GM12878 (cell line): ENCODE data around the gene FHL2. TPM values are rescaled to one million over a fixed set of nuclear protein-coding genes. Genes with fewer than 3 reads are reported as not detected.

Experiments
- ATAC-seq: fragments of 200-7000 bp; cut with Tn5 transposase; 3 replicates; pipeline ENCODE4 v1.9.1; 2020; ENCODE audit warnings: mild to moderate bottlenecking, moderate library complexity
- BruUV-seq: library from RNA; stranded (reverse); fragments of 400-500 nt; replicated peaks from 2 replicates; lab custom pipeline; 2021; lab: Mats Ljungman, UMichigan
- CTCF ChIA-PET: fragments of 300-600 bp; sonication (Branson Sonifier 250); formaldehyde crosslinking; extraction: SDS; loops from one replicate; lab custom pipeline; 2021; ENCODE audit warnings: inconsistent platforms; lab: Yijun Ruan, JAX
- POLR2A ChIA-PET: fragments of 350-600 bp; formaldehyde crosslinking; extraction: SDS; loops from one replicate; lab custom pipeline; 2021; ENCODE audit warnings: inconsistent platforms; lab: Charles Lee
- RAD21 ChIA-PET: fragments of 300-600 bp; sonication (Branson Sonifier 250); formaldehyde crosslinking; loops from one replicate; lab custom pipeline; 2023; ENCODE audit warnings: antibody characterized with exemption; ENCODE audit not compliant: unreplicated experiment; lab: Charles Lee
- SMC1A ChIA-PET: fragments of 300-600 bp; sonication (Branson Sonifier 250); formaldehyde crosslinking; loops from one replicate; lab custom pipeline; 2023; ENCODE audit not compliant: unreplicated experiment, uncharacterized antibody; lab: Charles Lee
- DNase-seq: peaks from one replicate; pipeline ENCODE4 v3.0.0-alpha.2; 2011; ENCODE audit warnings: low read depth, low spot score
- FAIRE-seq: peaks from 3 replicates; lab custom pipeline; 2011; peaks lifted over from hg19 to GRCh38; lab: Jason Lieb, UNC
- H2AFZ ChIP-seq: 2 replicates; pipeline ENCODE4 v1.6.0; 2011; ENCODE audit warnings: low read depth, low read length, control low read depth; ENCODE audit not compliant: control insufficient read depth
- H3K27ac ChIP-seq: 2 replicates; pipeline ENCODE4 v1.5.1; 2011; ENCODE audit warnings: control low read depth; ENCODE audit not compliant: control insufficient read depth, insufficient read depth
- H3K27me3 ChIP-seq, 2 experiments: replicated peaks in 1 of 2; 2 replicates each; pipeline versions ENCODE4 v1.6.0 to v1.6.1; 2011; ENCODE audit warnings: low read length in 1 of 2; ENCODE audit not compliant: control insufficient read depth in 2 of 2, insufficient read depth in 2 of 2
- H3K36me3 ChIP-seq, 2 experiments: 2 replicates each; pipeline ENCODE4 v1.5.1; 2011; ENCODE audit warnings: low read length in 1 of 2; ENCODE audit not compliant: control insufficient read depth in 2 of 2, insufficient read depth in 2 of 2
- H3K4me1 ChIP-seq: 2 replicates; pipeline ENCODE4 v1.6.1; 2011; ENCODE audit warnings: mild to moderate bottlenecking, low read length, moderate library complexity, mixed read lengths; ENCODE audit not compliant: control insufficient read depth, insufficient read depth
- H3K4me2 ChIP-seq: 2 replicates; pipeline ENCODE4 v1.6.0; 2011; ENCODE audit warnings: control low read depth; ENCODE audit not compliant: control insufficient read depth, insufficient read depth
- H3K4me3 ChIP-seq: fragments of 200-600 bp; sonication (generic); 2 replicates; pipeline ENCODE4 v1.5.1; 2016
- H3K79me2 ChIP-seq: 2 replicates; pipeline ENCODE4 v1.6.0; 2011; ENCODE audit warnings: low read length; ENCODE audit not compliant: control insufficient read depth, insufficient read depth
- H3K9ac ChIP-seq: 2 replicates; pipeline ENCODE4 v1.8.0; 2011; ENCODE audit warnings: low read length, control low read depth, mixed read lengths; ENCODE audit not compliant: control insufficient read depth, insufficient read depth
- H3K9me3 ChIP-seq: replicated peaks from 3 replicates; pipeline ENCODE4 v1.5.1; 2011; ENCODE audit warnings: mild to moderate bottlenecking, low read length; ENCODE audit not compliant: control insufficient read depth, insufficient read depth
- H4K20me1 ChIP-seq: 2 replicates; pipeline ENCODE4 v1.6.0; 2011; ENCODE audit not compliant: control insufficient read depth, insufficient read depth
- CBFB ChIP-seq: IDR thresholded peaks from 2 replicates; pipeline ENCODE4 v1.6.1; 2016; ENCODE audit warnings: antibody characterized with exemption, low read depth
- CBX3 ChIP-seq: fragments of 200-600 bp; sonication (generic); IDR thresholded peaks from 2 replicates; pipeline ENCODE4 v1.6.1; 2016; ENCODE audit warnings: low read depth, borderline replicate concordance
- EED ChIP-seq: sonication (generic); IDR thresholded peaks from 2 replicates; pipeline ENCODE4 v1.6.1; 2016; ENCODE audit warnings: antibody characterized with exemption, low read depth
- KDM1A ChIP-seq: fragments of 200-600 bp; sonication (generic); IDR thresholded peaks from 2 replicates; pipeline ENCODE4 v1.6.1; 2016; ENCODE audit warnings: borderline replicate concordance
- MYB ChIP-seq: fragments of 150-350 bp; IDR thresholded peaks from 2 replicates; pipeline ENCODE4 v1.6.1; 2014; ENCODE audit warnings: mild to moderate bottlenecking, low read depth, low read length, borderline replicate concordance
- RB1 ChIP-seq: fragments of 450-650 bp; formaldehyde crosslinking; IDR thresholded peaks from 2 replicates; pipeline ENCODE4 v1.6.1; 2017; ENCODE audit warnings: mild to moderate bottlenecking, borderline replicate concordance
- RCOR1 ChIP-seq: conservative IDR thresholded peaks from 2 replicates; pipeline ENCODE4 v1.6.1; 2012; ENCODE audit warnings: low read depth, low read length, improper control_type of control experiment
- SMAD5 ChIP-seq: IDR thresholded peaks from 2 replicates; pipeline ENCODE4 v1.6.1; 2016; ENCODE audit warnings: antibody characterized with exemption, low read depth
- ZBTB33 ChIP-seq: fragments of 450-650 bp; IDR thresholded peaks from 2 replicates; pipeline ENCODE4 v1.6.1; 2017; ENCODE audit warnings: mild to moderate bottlenecking
- ZNF24 ChIP-seq: fragments of 450-650 bp; IDR thresholded peaks from 2 replicates; pipeline ENCODE4 v1.6.1; 2017; ENCODE audit warnings: antibody characterized with exemption, mild to moderate bottlenecking
- ZNF274 ChIP-seq: IDR thresholded peaks from one replicate; pipeline ENCODE4 v1.8.0; 2011; ENCODE audit not compliant: insufficient read length, insufficient read depth
- WGBS: methylation state at CpG from one replicate; pipeline ENCODE4 v1.1.6; 2016; ENCODE audit warnings: low lambda C conversion rate; ENCODE audit not compliant: insufficient replicate concordance, insufficient coverage; ENCODE audit errors: missing lambda C conversion rate; 5-methylcytosine and 5-hydroxymethylcytosine counted together
- in situ Hi-C: fragments of 300-500 bp; cut with MboI; formaldehyde crosslinking; loops from 9 replicates; pipeline ENCODE4 v1.14.3; 2018; ENCODE audit warnings: mixed read lengths
- intact Hi-C: fragments of 100-400 bp; cut with micrococcal nuclease; formaldehyde crosslinking; loops from one replicate; pipeline ENCODE4 v1.14.2; 2022; ENCODE audit not compliant: unreplicated experiment
- polyA plus RNA-seq, 11 experiments: library from polyadenylated mRNA; depleted of rRNA in 4 of 11; unstranded in 6 of 11; stranded (reverse) in 5 of 11; fragments of >200 nt; fragmentation: Nextera tagmentation in 4 of 11; fragmentation: Illumina TruSeq in 1 of 11; extraction: Ambion mirVana in 4 of 11; extraction: Trizol in 1 of 11; gene quantifications; 1 replicate in 1 of 11; 2 replicates in 10 of 11; pipeline versions ENCODE4 v1.2.1 to v1.2.3, GENCODE V29; 2011 to 2016; ENCODE audit warnings: inconsistent platforms in 2 of 11, missing spikeins in 2 of 11, low read depth in 1 of 11
- total RNA-seq, 4 experiments: library from RNA; depleted of rRNA in 3 of 4; stranded (reverse); fragments of >200 nt in 3 of 4; fragmentation: Illumina TruSeq in 1 of 4; extraction: Trizol in 1 of 4; gene quantifications; 2 replicates each; pipeline versions ENCODE4 v1.2.1 to v1.2.3, GENCODE V29; 2013 to 2021

FHL2 gene
- total and polyA plus RNA-seq, 10 of the 15 experiments (the other 5 are each of a cell fraction or from before 2014, with no cell fraction given) = 2.2 to 9.9 (median 4.5) TPM

DNA sequence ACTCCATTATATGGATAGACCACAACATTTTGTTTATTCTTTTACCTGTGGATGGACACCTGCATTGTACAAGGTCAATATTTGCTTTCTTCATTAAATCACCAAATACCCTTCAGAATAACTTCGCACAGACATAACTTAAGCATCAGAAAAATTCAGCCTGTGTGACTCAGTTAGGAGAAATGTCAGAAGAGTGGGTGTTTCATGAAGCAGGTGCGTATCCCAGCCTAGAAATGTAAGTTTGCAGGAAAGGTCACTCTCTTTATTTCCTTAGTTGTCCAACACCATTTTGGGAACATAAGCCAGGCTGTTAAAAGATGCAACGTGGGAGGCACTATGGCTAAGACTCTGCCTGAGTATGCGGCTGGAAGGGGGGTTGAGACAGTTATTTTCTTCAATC is 48.6 kb upstream of the FHL2 start:
- DNase-seq = no peak
- 21% methylated on average over 4 of the region's 4 CpGs for WGBS
- in situ Hi-C loops (no loop called here), intact Hi-C loops (no loop called here)
- no TSS peak for BruUV-seq
- POLR2A ChIA-PET = no interaction called here
- no peaks in the 10 kb centered on the region for H3K79me2 ChIP-seq
- H2AFZ ChIP-seq = no peak overlapping the region
- H3K4me2 ChIP-seq = no peak overlapping the region
- no peak for ATAC-seq
- no peaks in the 10 kb centered on the region for H3K4me1 ChIP-seq
- H3K9me3 ChIP-seq = no peaks in the 10 kb centered on the region
- CTCF ChIA-PET = no interaction called here
- FAIRE-seq = no peak
- H3K27ac ChIP-seq = no peak overlapping the region
- no peak overlapping the region for H3K4me3 ChIP-seq
- SMC1A ChIA-PET = no interaction called here
- RAD21 ChIA-PET = no interaction called here
- no peak overlapping the region for H3K9ac ChIP-seq
- peaks cover 0 to 3% of the 10 kb centered on the region in 2 experiments; a peak in 2 of 4 replicates for H3K27me3 ChIP-seq
- H4K20me1 ChIP-seq = no peaks in the 10 kb centered on the region
- no peak for TF ChIP-seq KDM1A
- TF ChIP-seq ZBTB33 = no peak
- no peak for TF ChIP-seq RB1
- no peak for TF ChIP-seq RCOR1
- TF ChIP-seq MYB = no peak
- no peak for TF ChIP-seq CBX3
- TF ChIP-seq ZNF24 = no peak
- no peak for TF ChIP-seq CBFB
- TF ChIP-seq EED = no peak
- TF ChIP-seq SMAD5 = no peak
- no peak for TF ChIP-seq ZNF274
- no peaks in the 10 kb centered on the region for H3K36me3 ChIP-seq
